ENCODE measurements around the gene OGFR.

Gene OGFR

DNA sequence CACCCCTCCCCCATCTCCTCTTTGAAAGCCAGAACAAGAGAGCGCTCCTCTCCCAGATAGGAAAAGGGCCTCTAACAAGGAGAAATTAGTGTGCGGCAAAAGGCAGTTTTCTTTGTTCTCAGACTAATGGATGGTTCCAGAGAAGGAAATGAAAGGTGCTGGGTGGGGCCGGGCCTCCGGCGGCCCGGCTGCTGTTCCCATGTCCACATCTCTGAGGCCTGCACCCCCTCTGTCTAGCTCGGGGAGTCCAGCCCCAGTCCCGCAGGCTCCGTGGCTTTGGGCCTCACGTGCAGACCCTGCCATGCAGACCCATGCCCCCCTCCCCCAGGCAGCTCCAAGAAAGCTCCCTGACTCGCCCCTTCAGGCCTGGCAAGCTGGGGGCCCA, 44.2 kb upstream of the OGFR start:
- H3K36me3 ChIP-seq (ENCODE audit: control insufficient read depth, insufficient read depth, low read length), result no peaks in the 10 kb centered on the region
- TF ChIP-seq, protein P1, sequence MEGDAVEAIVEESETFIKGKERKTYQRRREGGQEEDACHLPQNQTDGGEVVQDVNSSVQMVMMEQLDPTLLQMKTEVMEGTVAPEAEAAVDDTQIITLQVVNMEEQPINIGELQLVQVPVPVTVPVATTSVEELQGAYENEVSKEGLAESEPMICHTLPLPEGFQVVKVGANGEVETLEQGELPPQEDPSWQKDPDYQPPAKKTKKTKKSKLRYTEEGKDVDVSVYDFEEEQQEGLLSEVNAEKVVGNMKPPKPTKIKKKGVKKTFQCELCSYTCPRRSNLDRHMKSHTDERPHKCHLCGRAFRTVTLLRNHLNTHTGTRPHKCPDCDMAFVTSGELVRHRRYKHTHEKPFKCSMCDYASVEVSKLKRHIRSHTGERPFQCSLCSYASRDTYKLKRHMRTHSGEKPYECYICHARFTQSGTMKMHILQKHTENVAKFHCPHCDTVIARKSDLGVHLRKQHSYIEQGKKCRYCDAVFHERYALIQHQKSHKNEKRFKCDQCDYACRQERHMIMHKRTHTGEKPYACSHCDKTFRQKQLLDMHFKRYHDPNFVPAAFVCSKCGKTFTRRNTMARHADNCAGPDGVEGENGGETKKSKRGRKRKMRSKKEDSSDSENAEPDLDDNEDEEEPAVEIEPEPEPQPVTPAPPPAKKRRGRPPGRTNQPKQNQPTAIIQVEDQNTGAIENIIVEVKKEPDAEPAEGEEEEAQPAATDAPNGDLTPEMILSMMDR (IDR thresholded peaks at IDR 0.05; ENCODE audit: insufficient read depth, low read length, poor library complexity, severe bottlenecking), result no peak

GRCh38 chr20:62760856-62761758, 43.5 kb upstream of the OGFR start:
- Histone ChIP-seq H3K4me3 (replicated peaks; ENCODE audit: low read depth, low read length) (no peak overlapping the region), H3K27me3 (replicated peaks; ENCODE audit: control insufficient read depth, insufficient read depth, low read length) (no peaks in the 10 kb centered on the region; the same call in 1 of the 2 replicates), H3K36me3 (ENCODE audit: control insufficient read depth, insufficient read depth, low read length) (no peaks in the 10 kb centered on the region)
- TF ChIP-seq, protein P1 (IDR thresholded peaks at IDR 0.05; ENCODE audit: insufficient read depth, low read length, poor library complexity, severe bottlenecking), result no peak
- DNase-seq (ENCODE audit: extremely low read depth, insufficient read length), result no peak

More for the DNA sequence above, 44.2 kb upstream of the OGFR start:
- DNase-seq (ENCODE audit: extremely low read depth, insufficient read length), result no peak
- H3K4me3 ChIP-seq (replicated peaks; ENCODE audit: low read depth, low read length), result no peak overlapping the region
- no peaks in the 10 kb centered on the region; the same call in 1 of the 2 replicates for H3K27me3 ChIP-seq (replicated peaks; ENCODE audit: control insufficient read depth, insufficient read depth, low read length)

- TF ChIP-seq, protein P1 (IDR thresholded peaks at IDR 0.05; ENCODE audit: insufficient read depth, low read length, poor library complexity, severe bottlenecking), result no peak
- H3K27me3 ChIP-seq (replicated peaks; ENCODE audit: control insufficient read depth, insufficient read depth, low read length), result no peaks in the 10 kb centered on the region; the same call in 1 of the 2 replicates
- H3K4me3 ChIP-seq (replicated peaks; ENCODE audit: low read depth, low read length), result no peak overlapping the region
- no peak for DNase-seq (ENCODE audit: extremely low read depth, insufficient read length)
- H3K36me3 ChIP-seq (ENCODE audit: control insufficient read depth, insufficient read depth, low read length), result no peaks in the 10 kb centered on the region
Observed at GRCh38 chr20:62761759-62762131, 42.9 kb upstream of the OGFR start.

GRCh38 chr20:62762376-62762775, 42.3 kb upstream of the OGFR start:
- Histone ChIP-seq H3K36me3 (ENCODE audit: control insufficient read depth, insufficient read depth, low read length) (no peaks in the 10 kb centered on the region), H3K27me3 (replicated peaks; ENCODE audit: control insufficient read depth, insufficient read depth, low read length) (no peaks in the 10 kb centered on the region; the same call in 1 of the 2 replicates), H3K4me3 (replicated peaks; ENCODE audit: low read depth, low read length) (no peak overlapping the region)
- no peak for DNase-seq (ENCODE audit: extremely low read depth, insufficient read length)
- TF ChIP-seq, protein P1 (IDR thresholded peaks at IDR 0.05; ENCODE audit: insufficient read depth, low read length, poor library complexity, severe bottlenecking), result no peak

GRCh38 chr20:62762801-62763368, 41.8 kb upstream of the OGFR start:
- TF ChIP-seq, protein P1 (IDR thresholded peaks at IDR 0.05; ENCODE audit: insufficient read depth, low read length, poor library complexity, severe bottlenecking), result no peak
- H3K27me3 ChIP-seq (replicated peaks; ENCODE audit: control insufficient read depth, insufficient read depth, low read length), result no peaks in the 10 kb centered on the region; the same call in 1 of the 2 replicates
- no peaks in the 10 kb centered on the region for H3K36me3 ChIP-seq (ENCODE audit: control insufficient read depth, insufficient read depth, low read length)

More at GRCh38 chr20:62762801-62763368, 41.8 kb upstream of the OGFR start:
- H3K4me3 ChIP-seq (replicated peaks; ENCODE audit: low read depth, low read length), result no peak overlapping the region
- no peak for DNase-seq (ENCODE audit: extremely low read depth, insufficient read length)
